NT2/D1 (cell line): Measurements from ENCODE around the gene DSG2.

ENCODE experiments used
- DNase-seq: peaks from one replicate; pipeline ENCODE4 v3.0.0-alpha.2; 2011; ENCODE audit warnings: low read depth, low spot score
- H3K27me3 ChIP-seq: 2 replicates; pipeline ENCODE4 v1.6.0; 2011; ENCODE audit warnings: mild to moderate bottlenecking; ENCODE audit not compliant: insufficient read length, insufficient read depth
- H3K36me3 ChIP-seq: 2 replicates; pipeline ENCODE4 v1.6.1; 2011; ENCODE audit warnings: mild to moderate bottlenecking, low read length, mixed read lengths; ENCODE audit not compliant: insufficient read depth, insufficient read length
- H3K4me1 ChIP-seq: 2 replicates; pipeline ENCODE4 v1.5.1; 2011; ENCODE audit not compliant: insufficient read depth, insufficient read length
- H3K4me3 ChIP-seq: 2 replicates; pipeline ENCODE4 v1.5.1; 2011; ENCODE audit warnings: low read depth; ENCODE audit not compliant: insufficient read length
- H3K9ac ChIP-seq: 2 replicates; pipeline ENCODE4 v1.6.0; 2011; ENCODE audit warnings: low read depth; ENCODE audit not compliant: insufficient read length
- H3K9me3 ChIP-seq: 2 replicates; pipeline ENCODE4 v1.5.1; 2011; ENCODE audit warnings: mild to moderate bottlenecking, low read length; ENCODE audit not compliant: insufficient read depth
- SUZ12 ChIP-seq: IDR thresholded peaks from 2 replicates; pipeline ENCODE4 v1.6.1; 2011; ENCODE audit not compliant: insufficient read length, insufficient read depth; ENCODE audit errors: extremely low read depth
- YY1 ChIP-seq: IDR thresholded peaks from 2 replicates; pipeline ENCODE4 v1.6.1; 2011; ENCODE audit not compliant: insufficient read length, insufficient read depth
- ZNF274 ChIP-seq: IDR thresholded peaks from 2 replicates; pipeline ENCODE4 v1.6.1; 2011; ENCODE audit warnings: mild to moderate bottlenecking, low read depth, low read length

DSG2 gene

GRCh38 chr18:31557446-31557845, 59.5 kb downstream of the DSG2 start:
- H3K36me3 ChIP-seq = no peaks in the 10 kb centered on the region
- no peak for DNase-seq
- no peaks in the 10 kb centered on the region for H3K4me1 ChIP-seq
- no peak for TF ChIP-seq SUZ12
- H3K4me3 ChIP-seq = no peak overlapping the region
- H3K9me3 ChIP-seq = no peaks in the 10 kb centered on the region
- no peaks in the 10 kb centered on the region for H3K27me3 ChIP-seq
- H3K9ac ChIP-seq = no peak overlapping the region

DNA sequence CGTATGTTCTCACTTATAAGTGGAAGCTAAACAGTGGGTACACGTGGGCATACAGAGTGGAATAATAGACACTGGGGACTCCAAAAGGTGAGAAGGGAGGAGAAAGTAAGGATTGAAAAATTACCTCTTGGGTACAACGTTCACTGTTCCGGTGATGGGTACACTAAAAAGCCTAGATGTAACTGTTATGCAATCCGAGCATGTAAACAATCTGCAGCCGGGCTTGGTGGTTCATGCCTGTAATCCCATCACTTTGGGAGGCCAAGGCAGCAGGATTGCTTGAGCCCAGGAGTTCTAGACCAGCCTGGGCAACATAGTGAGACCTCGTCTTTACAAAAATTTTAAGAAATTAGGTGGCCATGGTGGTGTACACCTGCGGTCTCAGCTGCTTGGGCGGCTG, 60.6 kb downstream of the DSG2 start:
- Histone ChIP-seq H3K9ac (no peak overlapping the region), H3K4me3 (no peak overlapping the region), H3K36me3 (no peaks in the 10 kb centered on the region), H3K27me3 (no peaks in the 10 kb centered on the region), H3K9me3 (no peaks in the 10 kb centered on the region), H3K4me1 (no peaks in the 10 kb centered on the region)
- TF ChIP-seq SUZ12 (no peak), YY1 (no peak), ZNF274 (no peak)
- no peak for DNase-seq

DNA sequence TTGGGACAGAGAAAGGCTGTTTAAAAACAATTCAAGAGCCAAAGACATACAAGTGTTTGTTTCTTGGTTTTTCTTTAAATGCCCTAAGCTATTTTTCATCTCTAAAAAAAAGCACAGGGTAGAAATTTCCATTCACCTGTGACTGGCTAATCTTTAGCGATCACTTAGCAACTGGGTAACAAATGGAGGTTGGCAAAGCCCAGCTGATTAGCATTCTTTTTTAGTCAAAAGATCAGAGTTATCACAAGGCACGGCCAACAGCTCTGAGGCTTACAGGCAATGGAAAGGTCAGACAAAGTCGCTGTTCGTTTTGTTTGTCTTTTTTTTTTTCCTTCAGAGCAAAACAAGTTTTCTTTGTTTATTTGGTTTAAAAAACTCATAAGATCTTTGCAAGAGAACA, 64.7 kb downstream of the DSG2 start:
- Histone ChIP-seq H3K36me3 (no peaks in the 10 kb centered on the region), H3K9ac (no peak overlapping the region), H3K9me3 (no peaks in the 10 kb centered on the region), H3K27me3 (no peaks in the 10 kb centered on the region), H3K4me3 (no peak overlapping the region), H3K4me1 (no peaks in the 10 kb centered on the region)
- no peak for TF ChIP-seq ZNF274
- TF ChIP-seq SUZ12 = no peak
- TF ChIP-seq YY1 = no peak
- no peak for DNase-seq

DNA sequence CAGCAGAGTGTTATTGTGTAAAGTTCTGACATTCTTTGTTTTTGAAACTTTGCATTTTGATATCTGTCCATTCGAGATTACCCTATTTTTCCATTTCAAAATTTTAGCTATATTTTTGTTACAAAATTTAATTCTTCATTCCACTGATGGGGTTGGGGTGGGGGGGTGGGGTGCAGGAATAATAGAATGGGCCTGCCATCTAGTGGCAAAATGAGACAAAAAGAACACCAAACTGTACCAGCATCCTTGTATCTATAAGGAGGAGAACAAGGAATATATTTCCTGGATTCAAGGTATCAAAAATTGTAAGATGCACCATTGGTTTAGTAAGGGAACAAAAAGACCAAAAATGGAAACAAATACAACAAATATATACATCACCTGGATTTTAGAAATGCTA, 65.8 kb downstream of the DSG2 start:
- Histone ChIP-seq H3K36me3 (no peaks in the 10 kb centered on the region), H3K4me1 (no peaks in the 10 kb centered on the region), H3K9ac (no peak overlapping the region), H3K9me3 (no peaks in the 10 kb centered on the region), H3K27me3 (no peaks in the 10 kb centered on the region), H3K4me3 (no peak overlapping the region)
- TF ChIP-seq SUZ12 = no peak
- TF ChIP-seq ZNF274 = no peak
- TF ChIP-seq YY1 = no peak
- no peak for DNase-seq

GRCh38 chr18:31565345-31565744, 67.4 kb downstream of the DSG2 start:
- TF ChIP-seq ZNF274 = no peak
- TF ChIP-seq YY1 = no peak
- Histone ChIP-seq H3K36me3 (no peaks in the 10 kb centered on the region), H3K9me3 (no peaks in the 10 kb centered on the region), H3K27me3 (no peaks in the 10 kb centered on the region), H3K4me1 (no peaks in the 10 kb centered on the region), H3K9ac (no peak overlapping the region), H3K4me3 (no peak overlapping the region)
- DNase-seq = no peak

- TF ChIP-seq ZNF274 = no peak
- no peak for TF ChIP-seq YY1
- no peak for TF ChIP-seq SUZ12
- Histone ChIP-seq H3K9ac (no peak overlapping the region), H3K4me3 (no peak overlapping the region), H3K4me1 (no peaks in the 10 kb centered on the region), H3K9me3 (no peaks in the 10 kb centered on the region), H3K36me3 (no peaks in the 10 kb centered on the region), H3K27me3 (no peaks in the 10 kb centered on the region)
- no peak for DNase-seq
Measured at GRCh38 chr18:31565782-31566512, 68.0 kb downstream of the DSG2 start.

- H3K4me1 ChIP-seq = no peaks in the 10 kb centered on the region
Measured at GRCh38 chr18:31566576-31567306, 68.8 kb downstream of the DSG2 start.

More at GRCh38 chr18:31566576-31567306, 68.8 kb downstream of the DSG2 start:
- Histone ChIP-seq H3K36me3 (no peaks in the 10 kb centered on the region), H3K9me3 (no peaks in the 10 kb centered on the region), H3K4me3 (no peak overlapping the region), H3K9ac (no peak overlapping the region), H3K27me3 (no peaks in the 10 kb centered on the region)
- TF ChIP-seq ZNF274 (no peak), SUZ12 (no peak), YY1 (no peak)
- DNase-seq = no peak
